Right lobe of liver (tissue), 4 donors: Measurements from ENCODE around the gene CALHM2.

Experiments used
- POLR2A ChIP-seq: fragments of 450-650 bp; IDR thresholded peaks from one replicate; pipeline ENCODE4 v1.6.1; 2017; ENCODE audit warnings: antibody characterized with exemption, mild to moderate bottlenecking
- TF ChIP-seq, protein P1 (sequence below), 4 donors: fragments of 200-600 bp in 3 of 4; fragments of 450-650 bp in 1 of 4; IDR thresholded peaks; one replicate each; pipeline versions ENCODE4 v1.5.1 to v1.8.0; 2016 to 2022; ENCODE audit warnings: antibody characterized with exemption in 4 of 4, mild to moderate bottlenecking in 2 of 4
- donor health status: DM: no; HTN: no; CAD: no.
- donor health status: DM: no; HTN: no; CAD: no.
- donor health status: DM: no; HTN: yes; CAD: no.

DNA sequence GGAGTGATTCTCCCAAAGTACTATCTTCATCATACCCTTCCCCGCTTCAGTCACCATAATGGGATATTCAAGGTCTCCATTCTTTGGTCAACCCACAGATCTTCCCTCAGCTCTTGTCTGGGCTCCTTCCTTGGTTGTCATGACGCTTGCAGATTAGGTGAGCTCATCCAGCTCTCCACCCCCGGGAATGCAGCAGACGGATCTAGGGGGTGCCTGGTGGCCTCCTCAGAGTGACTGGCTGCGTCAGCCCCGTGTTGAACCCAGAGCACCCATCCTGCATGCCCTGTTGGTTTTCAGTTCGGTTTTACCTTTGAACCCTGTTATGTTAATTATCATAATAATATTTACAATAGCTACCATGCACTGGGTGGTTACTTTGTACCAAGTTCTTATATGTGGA, 47.7 kb upstream of the CALHM2 start:
- TF ChIP-seq, protein P1, sequence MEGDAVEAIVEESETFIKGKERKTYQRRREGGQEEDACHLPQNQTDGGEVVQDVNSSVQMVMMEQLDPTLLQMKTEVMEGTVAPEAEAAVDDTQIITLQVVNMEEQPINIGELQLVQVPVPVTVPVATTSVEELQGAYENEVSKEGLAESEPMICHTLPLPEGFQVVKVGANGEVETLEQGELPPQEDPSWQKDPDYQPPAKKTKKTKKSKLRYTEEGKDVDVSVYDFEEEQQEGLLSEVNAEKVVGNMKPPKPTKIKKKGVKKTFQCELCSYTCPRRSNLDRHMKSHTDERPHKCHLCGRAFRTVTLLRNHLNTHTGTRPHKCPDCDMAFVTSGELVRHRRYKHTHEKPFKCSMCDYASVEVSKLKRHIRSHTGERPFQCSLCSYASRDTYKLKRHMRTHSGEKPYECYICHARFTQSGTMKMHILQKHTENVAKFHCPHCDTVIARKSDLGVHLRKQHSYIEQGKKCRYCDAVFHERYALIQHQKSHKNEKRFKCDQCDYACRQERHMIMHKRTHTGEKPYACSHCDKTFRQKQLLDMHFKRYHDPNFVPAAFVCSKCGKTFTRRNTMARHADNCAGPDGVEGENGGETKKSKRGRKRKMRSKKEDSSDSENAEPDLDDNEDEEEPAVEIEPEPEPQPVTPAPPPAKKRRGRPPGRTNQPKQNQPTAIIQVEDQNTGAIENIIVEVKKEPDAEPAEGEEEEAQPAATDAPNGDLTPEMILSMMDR (IDR thresholded peaks at IDR 0.05) = no peak
- no peak for TF ChIP-seq POLR2A
